Mucosa of descending colon (tissue), 3 donors: ENCODE data around the gene RFXANK. TPM values are rescaled to one million over a fixed set of nuclear protein-coding genes. Genes with fewer than 3 reads are reported as not detected.
"Not testable (repeated sequence)": the region's sequence is repeated elsewhere in the genome, so short reads cannot be mapped to it uniquely, and the experiment has no call there.

Experiments used
- ATAC-seq: fragments of 200-7000 bp; cut with Tn5 transposase; one replicate; pipeline ENCODE4 v1.9.1; 2020; ENCODE audit warnings: mild to moderate bottlenecking, moderate library complexity
- DNase-seq, 3 donors: peaks; one replicate each; pipeline ENCODE4 v3.0.0-alpha.2; 2020
- H3K36me3 ChIP-seq: fragments of 200-600 bp; one replicate; pipeline ENCODE4 v1.8.0; 2021; ENCODE audit warnings: low read depth, mild to moderate bottlenecking
- H3K4me1 ChIP-seq: fragments of 200-600 bp; one replicate; pipeline ENCODE4 v1.8.0; 2021; ENCODE audit warnings: low read depth, mild to moderate bottlenecking
- H3K4me3 ChIP-seq: fragments of 200-600 bp; one replicate; pipeline ENCODE4 v1.8.0; 2021; ENCODE audit warnings: mild to moderate bottlenecking
- H3K9me3 ChIP-seq: fragments of 200-600 bp; one replicate; pipeline ENCODE4 v1.8.0; 2021; ENCODE audit warnings: mild to moderate bottlenecking
- CTCF ChIP-seq: fragments of 200-600 bp; IDR thresholded peaks from one replicate; pipeline ENCODE4 v1.8.0; 2022; ENCODE audit warnings: antibody characterized with exemption, mild to moderate bottlenecking
- intact Hi-C, 2 donors: fragments of 100-400 bp; cut with DNase I in 1 of 2; cut with micrococcal nuclease in 1 of 2; formaldehyde crosslinking; loops; one replicate each; pipeline versions ENCODE4 v1.11.0 to v1.11.1; 2022; cut with DNase I, micrococcal nuclease
- total RNA-seq, 3 donors: library from RNA; stranded (reverse); fragmentation: NEBNext Ultra II Directional in 2 of 3; extraction: Animal tissue kit (Norgen Biotek cat#: 25700) in 2 of 3; gene quantifications; one replicate each; pipeline versions ENCODE4 v1.2.1 to v1.2.4, GENCODE V29; 2021 to 2023
- donor health status: DM: no; HTN: no; CAD: no; lungs with moderate emphysema.
- donor health status: DM: no; HTN: no; CAD: no.
- donor health status: DM: no; HTN: yes; CAD: no.

RFXANK gene
- total RNA-seq, 3 donors from 2014 or later, result 62.3 to 71.4 (median 64.9) TPM

DNA sequence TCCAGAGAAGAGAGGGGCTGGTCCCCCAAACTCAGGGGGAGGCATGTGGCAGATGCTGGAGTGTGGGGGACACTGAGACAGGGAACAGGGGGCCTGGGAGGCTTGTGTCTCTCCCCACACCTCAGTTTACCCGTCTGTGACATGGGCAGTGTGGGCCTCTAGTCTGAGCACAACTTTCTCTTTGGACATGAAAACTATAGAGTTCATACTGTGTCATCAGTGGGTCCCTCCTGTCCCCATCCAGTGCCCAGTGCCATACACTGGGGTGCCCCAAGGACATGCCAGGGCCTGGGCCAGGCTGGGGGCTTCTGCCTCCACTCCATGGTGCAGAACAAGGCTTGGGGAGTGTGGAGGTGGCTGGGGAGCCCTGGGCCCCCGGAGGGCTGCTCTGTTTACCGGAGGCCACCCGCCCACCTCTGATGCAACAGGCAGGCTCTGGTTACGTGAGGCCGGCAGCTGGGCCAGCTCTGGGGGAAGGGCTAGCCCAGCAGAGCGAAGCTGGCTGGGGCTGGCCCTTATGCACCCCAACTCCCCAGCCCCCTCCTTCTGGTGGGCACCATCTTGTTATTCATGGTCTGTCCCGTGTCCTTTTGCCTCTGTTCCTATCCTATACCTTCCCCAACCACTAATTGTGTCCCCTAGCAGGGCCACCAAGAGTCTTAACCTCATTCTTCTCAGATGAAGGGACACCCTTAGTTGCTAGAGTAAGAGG lies 20.1 kb upstream of the RFXANK start:
- intact Hi-C loops, result no loop called here
- no peaks in the 10 kb centered on the region for H3K36me3 ChIP-seq
- TF ChIP-seq CTCF, result no peak
- no peaks in the 10 kb centered on the region for H3K9me3 ChIP-seq
- no peak for ATAC-seq
- peaks cover 6% of the 10 kb centered on the region for H3K4me1 ChIP-seq
- DNase-seq, result no peak
- H3K4me3 ChIP-seq, result no peak overlapping the region

- H3K36me3 ChIP-seq, intact Hi-C loops, DNase-seq, ATAC-seq, H3K4me1 ChIP-seq, H3K9me3 ChIP-seq, H3K4me3 ChIP-seq: not testable (repeated sequence)
Measured at GRCh38 chr19:19173243-19173642, 18.8 kb upstream of the RFXANK start.

DNA sequence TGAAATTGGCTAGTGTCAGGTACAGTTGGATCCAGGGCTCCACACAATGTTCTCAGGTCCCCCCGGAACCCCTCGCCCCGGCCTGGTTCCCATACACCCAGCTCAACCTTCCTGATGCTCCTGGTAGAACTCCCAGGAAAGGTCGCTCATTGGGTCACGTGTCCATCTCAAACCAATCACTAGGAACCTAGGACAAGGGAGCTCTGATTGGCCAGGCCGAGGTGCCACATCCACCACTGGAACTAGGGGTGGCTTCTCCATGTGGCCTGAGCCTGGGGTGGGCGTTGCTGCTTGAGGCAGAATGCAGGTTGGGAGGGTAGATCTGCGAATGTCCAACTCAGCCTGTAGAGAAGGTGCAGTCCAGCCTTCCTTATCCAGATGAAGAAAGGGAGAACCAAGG lies 15.1 kb upstream of the RFXANK start:
- Histone ChIP-seq H3K9me3 (no peaks in the 10 kb centered on the region), H3K36me3 (no peaks in the 10 kb centered on the region), H3K4me1 (no peaks in the 10 kb centered on the region), H3K4me3 (no peak overlapping the region)
- ATAC-seq (no peak), DNase-seq (no peak)
- intact Hi-C loops, result no loop called here
- no peak for TF ChIP-seq CTCF

DNA sequence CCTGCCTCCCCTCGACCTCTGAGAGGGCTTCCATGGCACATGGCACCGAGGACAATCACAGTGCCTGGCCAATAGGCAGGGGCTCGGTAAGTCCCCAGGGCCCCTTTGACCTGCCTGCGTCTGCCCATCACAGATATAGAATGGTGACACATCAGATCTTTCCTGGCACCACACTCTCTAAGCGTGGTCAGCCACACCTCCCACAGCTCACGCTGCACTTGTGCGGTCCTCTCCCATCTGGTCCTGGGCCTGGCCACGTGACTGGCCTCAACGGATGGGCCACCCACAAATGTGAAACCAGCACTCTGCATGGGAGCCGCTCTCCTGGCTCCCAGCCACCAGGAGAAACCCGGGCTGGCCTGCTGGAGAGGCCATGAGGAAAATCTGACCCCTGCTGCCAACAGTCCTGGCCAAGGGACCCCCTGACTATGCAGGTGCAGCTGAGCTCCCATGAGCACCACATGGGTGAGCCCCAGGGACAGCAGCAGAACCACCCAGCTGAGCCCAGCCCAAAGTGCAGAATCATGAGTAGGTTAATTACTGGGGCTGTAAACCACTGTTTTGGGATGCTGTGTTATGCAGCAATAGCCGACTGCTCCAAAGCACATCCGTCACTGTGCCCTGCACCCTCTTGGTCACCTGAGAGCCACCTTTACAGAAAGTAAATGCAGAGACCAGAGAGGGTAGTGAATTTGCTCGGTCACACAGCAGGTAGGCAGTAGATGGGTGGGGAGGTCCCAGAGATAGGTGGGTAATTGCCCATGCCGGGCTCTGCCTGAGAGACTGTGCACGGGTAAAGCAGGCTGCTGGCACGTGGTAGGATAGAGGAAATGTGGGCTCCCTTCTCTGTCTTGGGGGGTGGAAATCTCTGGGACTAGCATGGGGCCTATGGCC lies 12.3 kb upstream of the RFXANK start:
- ATAC-seq (no peak), DNase-seq (no peak)
- no peaks in the 10 kb centered on the region for H3K9me3 ChIP-seq
- intact Hi-C loops, result no loop called here
- no peaks in the 10 kb centered on the region for H3K36me3 ChIP-seq
- H3K4me1 ChIP-seq, result no peaks in the 10 kb centered on the region
- H3K4me3 ChIP-seq, result no peak overlapping the region
- no peak for TF ChIP-seq CTCF

- ATAC-seq (no peak), DNase-seq (no peak)
- intact Hi-C loops, result no loop called here
- TF ChIP-seq CTCF, result no peak
- Histone ChIP-seq H3K36me3 (no peaks in the 10 kb centered on the region), H3K4me1 (no peaks in the 10 kb centered on the region), H3K4me3 (no peak overlapping the region), H3K9me3 (no peaks in the 10 kb centered on the region)
Measured at GRCh38 chr19:19181488-19181998, 10.5 kb upstream of the RFXANK start.
